ENCODE results near the gene OR8U1.
"Not testable (repeated sequence)": the region's sequence is repeated elsewhere in the genome, so short reads cannot be mapped to it uniquely, and the experiment has no call there.

OR8U1 gene

DNA sequence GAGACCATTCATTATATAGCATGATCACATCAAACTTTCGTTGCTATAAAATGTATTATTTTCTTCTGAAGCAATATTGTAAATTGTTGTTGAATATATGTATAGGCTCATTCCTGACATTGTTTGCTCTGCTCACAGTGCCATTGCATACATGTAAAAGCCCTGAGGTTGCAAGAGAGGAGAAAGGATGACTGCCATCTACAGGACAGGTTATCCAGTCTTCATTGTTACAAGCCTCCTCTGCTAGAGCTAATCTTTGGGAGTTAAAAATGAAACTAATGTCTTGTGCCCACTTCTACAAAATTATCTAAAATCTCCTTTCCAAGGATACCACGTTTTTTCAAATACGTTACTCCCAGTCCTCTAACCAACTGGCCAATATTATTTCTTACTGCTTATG is 20.6 kb downstream of the OR8U1 start:
- H3K79me2 ChIP-seq (ENCODE audit: low read length): no peaks in the 10 kb centered on the region
- no peaks in the 10 kb centered on the region for H3K4me1 ChIP-seq (ENCODE audit: low read length)
- H2AFZ ChIP-seq (ENCODE audit: low read depth, low read length): no peak overlapping the region
- TF ChIP-seq, protein P1, sequence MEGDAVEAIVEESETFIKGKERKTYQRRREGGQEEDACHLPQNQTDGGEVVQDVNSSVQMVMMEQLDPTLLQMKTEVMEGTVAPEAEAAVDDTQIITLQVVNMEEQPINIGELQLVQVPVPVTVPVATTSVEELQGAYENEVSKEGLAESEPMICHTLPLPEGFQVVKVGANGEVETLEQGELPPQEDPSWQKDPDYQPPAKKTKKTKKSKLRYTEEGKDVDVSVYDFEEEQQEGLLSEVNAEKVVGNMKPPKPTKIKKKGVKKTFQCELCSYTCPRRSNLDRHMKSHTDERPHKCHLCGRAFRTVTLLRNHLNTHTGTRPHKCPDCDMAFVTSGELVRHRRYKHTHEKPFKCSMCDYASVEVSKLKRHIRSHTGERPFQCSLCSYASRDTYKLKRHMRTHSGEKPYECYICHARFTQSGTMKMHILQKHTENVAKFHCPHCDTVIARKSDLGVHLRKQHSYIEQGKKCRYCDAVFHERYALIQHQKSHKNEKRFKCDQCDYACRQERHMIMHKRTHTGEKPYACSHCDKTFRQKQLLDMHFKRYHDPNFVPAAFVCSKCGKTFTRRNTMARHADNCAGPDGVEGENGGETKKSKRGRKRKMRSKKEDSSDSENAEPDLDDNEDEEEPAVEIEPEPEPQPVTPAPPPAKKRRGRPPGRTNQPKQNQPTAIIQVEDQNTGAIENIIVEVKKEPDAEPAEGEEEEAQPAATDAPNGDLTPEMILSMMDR (IDR thresholded peaks at IDR 0.05; ENCODE audit: low read depth, low read length): peak; percentile 41
- TF ChIP-seq EZH2phosphoT487 (IDR thresholded peaks at IDR 0.05; ENCODE audit: low read depth): no peak
- H3K4me2 ChIP-seq (ENCODE audit: low read length): no peak overlapping the region
- H3K9me3 ChIP-seq (ENCODE audit: insufficient read depth, low read length): no peaks in the 10 kb centered on the region
- H3K27ac ChIP-seq (ENCODE audit: low read length): no peak overlapping the region
- no peak overlapping the region for H3K9ac ChIP-seq (ENCODE audit: low read length)
- no peaks in the 10 kb centered on the region for H3K27me3 ChIP-seq (ENCODE audit: low read depth, low read length)
- no peak overlapping the region for H3K4me3 ChIP-seq (ENCODE audit: low read length)
- no peaks in the 10 kb centered on the region for H3K36me3 ChIP-seq (replicated peaks; ENCODE audit: low read depth, low read length)
- H4K20me1 ChIP-seq (ENCODE audit: insufficient read depth, low read length): no peaks in the 10 kb centered on the region

DNA sequence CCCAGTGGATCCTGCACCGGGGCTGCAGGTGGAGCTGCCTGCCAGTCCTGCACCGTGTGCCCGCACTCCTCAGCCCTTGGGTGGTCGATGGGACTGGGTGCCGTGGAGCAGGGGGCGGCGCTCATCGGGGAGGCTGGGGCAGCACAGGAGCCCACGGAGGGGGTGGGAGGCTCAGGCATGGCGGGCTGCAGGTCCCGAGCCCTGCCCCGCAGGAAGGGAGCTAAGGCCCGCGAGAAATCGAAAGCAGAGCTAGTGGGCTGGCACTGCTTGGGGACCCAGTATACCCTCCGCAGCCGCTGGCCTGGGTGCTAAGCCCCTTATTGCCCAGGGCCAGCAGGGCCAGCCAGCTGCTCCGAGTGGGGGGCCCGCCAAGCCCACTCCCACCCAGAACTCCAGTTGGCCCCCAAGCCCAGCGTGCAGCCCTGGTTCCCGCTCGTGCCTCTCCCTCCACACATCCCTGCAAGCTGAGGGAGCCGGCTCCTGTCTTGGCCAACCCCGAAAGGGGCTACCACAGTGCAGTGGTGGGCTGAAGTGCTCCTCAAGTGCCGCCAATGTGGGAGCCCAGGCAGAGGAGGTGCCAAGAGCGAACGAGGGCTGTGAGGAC is 26.5 kb downstream of the OR8U1 start:
- H3K4me2 ChIP-seq (ENCODE audit: low read length); H2AFZ ChIP-seq (ENCODE audit: low read depth, low read length); H3K9me3 ChIP-seq (ENCODE audit: insufficient read depth, low read length); H3K27me3 ChIP-seq (ENCODE audit: low read depth, low read length); H3K4me1 ChIP-seq (ENCODE audit: low read length); H3K9ac ChIP-seq (ENCODE audit: low read length); H3K36me3 ChIP-seq (replicated peaks; ENCODE audit: low read depth, low read length); H3K79me2 ChIP-seq (ENCODE audit: low read length); H4K20me1 ChIP-seq (ENCODE audit: insufficient read depth, low read length); H3K27ac ChIP-seq (ENCODE audit: low read length); H3K4me3 ChIP-seq (ENCODE audit: low read length): not testable (repeated sequence)

DNA sequence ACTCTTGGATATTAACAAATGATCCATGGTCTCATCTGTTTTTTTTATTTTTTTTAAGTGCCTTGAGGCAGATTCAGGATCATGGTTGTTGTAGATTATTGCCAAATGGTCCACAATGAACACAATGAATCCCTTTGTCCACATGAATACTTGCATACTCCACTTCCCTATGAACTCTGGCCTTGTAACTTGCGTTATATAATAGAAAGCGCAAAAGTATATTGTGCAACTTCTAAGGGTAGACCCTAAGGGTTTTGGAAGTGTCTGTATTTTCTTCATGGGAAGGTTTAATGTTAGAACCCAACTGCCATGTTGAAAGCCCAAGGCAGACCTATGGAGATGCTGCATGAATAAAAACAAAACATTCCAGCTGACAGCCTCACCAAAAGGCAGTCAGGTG is 29.0 kb downstream of the OR8U1 start:
- H2AFZ ChIP-seq (ENCODE audit: low read depth, low read length): no peak overlapping the region
- no peak overlapping the region for H3K4me3 ChIP-seq (ENCODE audit: low read length)
- no peaks in the 10 kb centered on the region for H3K27me3 ChIP-seq (ENCODE audit: low read depth, low read length)
- H4K20me1 ChIP-seq (ENCODE audit: insufficient read depth, low read length): no peaks in the 10 kb centered on the region
- H3K4me1 ChIP-seq (ENCODE audit: low read length): no peaks in the 10 kb centered on the region
- no peak for TF ChIP-seq EZH2phosphoT487 (IDR thresholded peaks at IDR 0.05; ENCODE audit: low read depth)
- TF ChIP-seq, protein P1 (IDR thresholded peaks at IDR 0.05; ENCODE audit: low read depth, low read length): no peak
- no peak overlapping the region for H3K27ac ChIP-seq (ENCODE audit: low read length)
- H3K79me2 ChIP-seq (ENCODE audit: low read length): no peaks in the 10 kb centered on the region
- no peaks in the 10 kb centered on the region for H3K36me3 ChIP-seq (replicated peaks; ENCODE audit: low read depth, low read length)
- H3K9me3 ChIP-seq (ENCODE audit: insufficient read depth, low read length): no peaks in the 10 kb centered on the region
- H3K9ac ChIP-seq (ENCODE audit: low read length): no peak overlapping the region
- H3K4me2 ChIP-seq (ENCODE audit: low read length): no peak overlapping the region

- no peaks in the 10 kb centered on the region for H3K9me3 ChIP-seq (ENCODE audit: insufficient read depth, low read length)
- no peak overlapping the region for H2AFZ ChIP-seq (ENCODE audit: low read depth, low read length)
- no peaks in the 10 kb centered on the region for H3K4me1 ChIP-seq (ENCODE audit: low read length)
- H3K4me2 ChIP-seq (ENCODE audit: low read length): no peak overlapping the region
- H3K79me2 ChIP-seq (ENCODE audit: low read length): no peaks in the 10 kb centered on the region
- H4K20me1 ChIP-seq (ENCODE audit: insufficient read depth, low read length): no peaks in the 10 kb centered on the region
- no peak overlapping the region for H3K9ac ChIP-seq (ENCODE audit: low read length)
- H3K4me3 ChIP-seq (ENCODE audit: low read length): no peak overlapping the region
- no peaks in the 10 kb centered on the region for H3K36me3 ChIP-seq (replicated peaks; ENCODE audit: low read depth, low read length)
- H3K27ac ChIP-seq (ENCODE audit: low read length): no peak overlapping the region
- no peaks in the 10 kb centered on the region for H3K27me3 ChIP-seq (ENCODE audit: low read depth, low read length)
- TF ChIP-seq EZH2phosphoT487 (IDR thresholded peaks at IDR 0.05; ENCODE audit: low read depth): no peak
- TF ChIP-seq, protein P1 (IDR thresholded peaks at IDR 0.05; ENCODE audit: low read depth, low read length): no peak
These were observed 35.4 kb downstream of the OR8U1 start for GRCh38 chr11:56410801-56411200.

All from OCI-LY3 (cell line).